Measurements from ENCODE around the gene TPRX2.

DNA sequence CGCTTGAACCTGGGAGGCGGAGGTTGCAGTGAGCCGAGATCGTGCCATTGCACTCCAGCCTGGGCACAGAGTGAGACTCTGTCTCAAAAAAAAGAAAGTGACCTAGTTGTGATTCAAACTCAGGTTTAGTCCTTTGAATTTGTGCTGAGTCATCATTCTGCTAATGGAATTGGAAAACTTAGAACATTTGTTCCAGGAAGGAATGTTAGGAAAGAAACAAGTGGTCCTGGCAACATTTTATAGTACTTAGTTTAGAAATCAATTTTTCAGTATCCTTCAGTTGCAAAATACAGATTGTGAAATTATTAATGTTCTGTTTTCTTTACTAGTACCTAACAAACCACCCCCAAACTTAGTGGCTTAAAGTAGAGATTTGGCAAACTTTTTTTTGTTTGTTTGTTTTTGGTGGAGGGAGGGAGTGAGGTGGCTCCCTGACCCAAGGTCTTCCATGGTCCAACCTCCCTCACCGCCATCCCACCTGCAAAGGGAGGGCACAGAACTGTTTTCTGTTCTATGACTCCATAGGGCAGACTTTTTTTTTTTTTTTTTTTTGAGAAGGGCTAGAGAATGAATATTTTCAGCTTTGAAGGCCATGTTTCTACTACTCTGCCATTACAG is 36.2 kb downstream of the TPRX2 start:
- TF ChIP-seq CTCF (IDR thresholded peaks at IDR 0.05; ENCODE audit: low read depth, low read length) (no peak), POLR2A (IDR thresholded peaks at IDR 0.05; ENCODE audit: extremely low read depth, insufficient read length) (no peak)

Measured in NB4 (cell line).